Thymus (tissue), 2 donors: ENCODE data around the gene ATP1B3. TPM values are rescaled to one million over a fixed set of nuclear protein-coding genes. Genes with fewer than 3 reads are reported as not detected.

Experiments used
- polyA plus RNA-seq: library from polyadenylated mRNA; stranded (reverse); fragments of 200-250 nt; gene quantifications from one replicate; pipeline ENCODE4 v1.2.3, GENCODE V29; 2013
- total RNA-seq: library from RNA; stranded (reverse); fragments of 120-200 nt; gene quantifications from one replicate; pipeline ENCODE4 v1.2.4, GENCODE V29; 2013
- donor health status: healthy.

Gene ATP1B3
- total and polyA plus RNA-seq, 2 donors: 42.0 to 99.0 TPM

Other genes starting within 250 kb of the ATP1B3 start
- gene RNF7, start 138.3 kb upstream of the ATP1B3 start, total RNA-seq: 81.4 TPM
- 157 TPM for gene RNF7, start 138.3 kb upstream of the ATP1B3 start, polyA plus RNA-seq
- not detected for gene GRK7, start 113.2 kb upstream of the ATP1B3 start, total RNA-seq
- 0.14 TPM for gene GRK7, start 113.2 kb upstream of the ATP1B3 start, polyA plus RNA-seq